Lower leg skin (tissue), 3 donors: ENCODE results near the gene BPHL.

Experiments used
- POLR2A ChIP-seq, 2 donors: fragments of 450-650 bp; IDR thresholded peaks; one replicate each; pipeline ENCODE4 v1.6.1; 2016 to 2017; ENCODE audit warnings: antibody characterized with exemption in 2 of 2, mild to moderate bottlenecking in 1 of 2, moderate library complexity in 1 of 2
- TF ChIP-seq, protein P1 (sequence below), 3 donors: fragments of 450-650 bp; IDR thresholded peaks; one replicate each; pipeline ENCODE4 v1.5.1; 2016; ENCODE audit warnings: antibody characterized with exemption in 3 of 3, mild to moderate bottlenecking in 3 of 3, moderate library complexity in 2 of 3

GRCh38 chr6:3175715-3176402 is 57.3 kb downstream of the BPHL start:
- TF ChIP-seq, protein P1, sequence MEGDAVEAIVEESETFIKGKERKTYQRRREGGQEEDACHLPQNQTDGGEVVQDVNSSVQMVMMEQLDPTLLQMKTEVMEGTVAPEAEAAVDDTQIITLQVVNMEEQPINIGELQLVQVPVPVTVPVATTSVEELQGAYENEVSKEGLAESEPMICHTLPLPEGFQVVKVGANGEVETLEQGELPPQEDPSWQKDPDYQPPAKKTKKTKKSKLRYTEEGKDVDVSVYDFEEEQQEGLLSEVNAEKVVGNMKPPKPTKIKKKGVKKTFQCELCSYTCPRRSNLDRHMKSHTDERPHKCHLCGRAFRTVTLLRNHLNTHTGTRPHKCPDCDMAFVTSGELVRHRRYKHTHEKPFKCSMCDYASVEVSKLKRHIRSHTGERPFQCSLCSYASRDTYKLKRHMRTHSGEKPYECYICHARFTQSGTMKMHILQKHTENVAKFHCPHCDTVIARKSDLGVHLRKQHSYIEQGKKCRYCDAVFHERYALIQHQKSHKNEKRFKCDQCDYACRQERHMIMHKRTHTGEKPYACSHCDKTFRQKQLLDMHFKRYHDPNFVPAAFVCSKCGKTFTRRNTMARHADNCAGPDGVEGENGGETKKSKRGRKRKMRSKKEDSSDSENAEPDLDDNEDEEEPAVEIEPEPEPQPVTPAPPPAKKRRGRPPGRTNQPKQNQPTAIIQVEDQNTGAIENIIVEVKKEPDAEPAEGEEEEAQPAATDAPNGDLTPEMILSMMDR (IDR thresholded peaks at IDR 0.05) = no peak
- no peak for TF ChIP-seq POLR2A (IDR thresholded peaks at IDR 0.05)
